Adrenal gland (tissue), 5 donors: ENCODE data around the gene SCARF1.

Experiments used
- CTCF ChIP-seq, 6 experiments: fragments of 450-650 bp in 4 of 6; fragments of 200-600 bp in 2 of 6; sonication (generic) in 1 of 6; IDR thresholded peaks; 1 replicate in 5 of 6; 2 replicates in 1 of 6; pipeline versions ENCODE4 v1.5.1 to v1.8.0; 2016 to 2021; ENCODE audit warnings: antibody characterized with exemption in 6 of 6, mild to moderate bottlenecking in 2 of 6, moderate library complexity in 1 of 6
- POLR2A ChIP-seq, 2 donors: fragments of 450-650 bp; IDR thresholded peaks; one replicate each; pipeline ENCODE4 v1.6.1; 2017; ENCODE audit warnings: antibody characterized with exemption in 2 of 2, mild to moderate bottlenecking in 2 of 2, moderate library complexity in 1 of 2
- donor health status: DM: no; HTN: no; CAD: no.

- TF ChIP-seq CTCF (IDR thresholded peaks at IDR 0.05) (peak in 5 of 6 experiments; percentile 60 to 97 (median 70)), POLR2A (IDR thresholded peaks at IDR 0.05) (peak; percentile 3 to 24)
These were observed 2.8 kb upstream of the SCARF1 start for GRCh38 chr17:1648173-1648962.
